Measurements from ENCODE around the gene ELN. TPM values are rescaled to one million over a fixed set of nuclear protein-coding genes. Genes with fewer than 3 reads are reported as not detected.
"Not testable (repeated sequence)": the region's sequence is repeated elsewhere in the genome, so short reads cannot be mapped to it uniquely, and the experiment has no call there.

The ELN gene
- total RNA-seq, 1 donor from 2014 or later = not detected

- Mint-ChIP-seq H3K27me3 (peaks cover 27% of the 10 kb centered on the region), H3K36me3 (ENCODE audit: low read depth) (no peaks in the 10 kb centered on the region), H3K9me3 (no peaks in the 10 kb centered on the region), H3K4me3 (no peak overlapping the region), H3K4me1 (peaks cover 3% of the 10 kb centered on the region), H3K27ac (no peak overlapping the region)
- no peak for DNase-seq
- intact Hi-C loops (cut with micrococcal nuclease) = no loop called here
Observed at GRCh38 chr7:74033372-74034311, 5.7 kb downstream of the ELN start.

- intact Hi-C loops (cut with micrococcal nuclease) = no loop called here
- no peaks in the 10 kb centered on the region for H3K27me3 Mint-ChIP-seq
- H3K27ac Mint-ChIP-seq = no peak overlapping the region
- H3K4me1 Mint-ChIP-seq = no peaks in the 10 kb centered on the region
- no peak for DNase-seq
- no peaks in the 10 kb centered on the region for H3K36me3 Mint-ChIP-seq (ENCODE audit: low read depth)
- no peaks in the 10 kb centered on the region for H3K9me3 Mint-ChIP-seq
- no peak overlapping the region for H3K4me3 Mint-ChIP-seq
Observed at GRCh38 chr7:74037609-74038008, 9.6 kb downstream of the ELN start.

- intact Hi-C loops (cut with micrococcal nuclease) = no loop called here
- no peaks in the 10 kb centered on the region for H3K4me1 Mint-ChIP-seq
- no peaks in the 10 kb centered on the region for H3K9me3 Mint-ChIP-seq
- H3K36me3 Mint-ChIP-seq (ENCODE audit: low read depth) = no peaks in the 10 kb centered on the region
- no peaks in the 10 kb centered on the region for H3K27me3 Mint-ChIP-seq
- no peak overlapping the region for H3K4me3 Mint-ChIP-seq
- H3K27ac Mint-ChIP-seq = no peak overlapping the region
- no peak for DNase-seq
Observed at GRCh38 chr7:74038194-74038961, 10.4 kb downstream of the ELN start.

GRCh38 chr7:74039337-74039736 lies 11.4 kb downstream of the ELN start:
- Mint-ChIP-seq H3K4me1 (no peaks in the 10 kb centered on the region), H3K4me3 (no peak overlapping the region), H3K36me3 (ENCODE audit: low read depth) (no peaks in the 10 kb centered on the region), H3K27ac (no peak overlapping the region), H3K9me3 (no peaks in the 10 kb centered on the region), H3K27me3 (no peaks in the 10 kb centered on the region)
- intact Hi-C loops (cut with micrococcal nuclease) = no loop called here
- no peak for DNase-seq

GRCh38 chr7:74040101-74040790 lies 12.3 kb downstream of the ELN start:
- no peak overlapping the region for H3K4me3 Mint-ChIP-seq
- intact Hi-C loops (cut with micrococcal nuclease) = no loop called here
- H3K36me3 Mint-ChIP-seq (ENCODE audit: low read depth) = no peaks in the 10 kb centered on the region
- H3K27me3 Mint-ChIP-seq = no peaks in the 10 kb centered on the region
- H3K27ac Mint-ChIP-seq = no peak overlapping the region
- no peaks in the 10 kb centered on the region for H3K4me1 Mint-ChIP-seq
- DNase-seq = no peak
- no peaks in the 10 kb centered on the region for H3K9me3 Mint-ChIP-seq

GRCh38 chr7:74040791-74041520 lies 13.0 kb downstream of the ELN start:
- DNase-seq = no peak
- H3K36me3 Mint-ChIP-seq (ENCODE audit: low read depth) = no peaks in the 10 kb centered on the region
- H3K4me3 Mint-ChIP-seq = no peak overlapping the region
- no peaks in the 10 kb centered on the region for H3K9me3 Mint-ChIP-seq
- intact Hi-C loops (cut with micrococcal nuclease) = no loop called here
- no peak overlapping the region for H3K27ac Mint-ChIP-seq
- H3K4me1 Mint-ChIP-seq = no peaks in the 10 kb centered on the region
- no peaks in the 10 kb centered on the region for H3K27me3 Mint-ChIP-seq

GRCh38 chr7:74042746-74043522 lies 15.0 kb downstream of the ELN start:
- H3K9me3 Mint-ChIP-seq = no peaks in the 10 kb centered on the region
- no peak overlapping the region for H3K4me3 Mint-ChIP-seq
- no peaks in the 10 kb centered on the region for H3K36me3 Mint-ChIP-seq (ENCODE audit: low read depth)
- no peak for DNase-seq
- H3K27me3 Mint-ChIP-seq = no peaks in the 10 kb centered on the region
- H3K4me1 Mint-ChIP-seq = no peaks in the 10 kb centered on the region
- intact Hi-C loops (cut with micrococcal nuclease) = no loop called here
- H3K27ac Mint-ChIP-seq = no peak overlapping the region

- Mint-ChIP-seq H3K4me3 (no peak overlapping the region), H3K36me3 (ENCODE audit: low read depth) (no peaks in the 10 kb centered on the region), H3K9me3 (no peaks in the 10 kb centered on the region), H3K27ac (no peak overlapping the region), H3K27me3 (no peaks in the 10 kb centered on the region), H3K4me1 (no peaks in the 10 kb centered on the region)
- no peak for DNase-seq
- intact Hi-C loops (cut with micrococcal nuclease) = no loop called here
Observed at GRCh38 chr7:74043523-74043951, 15.6 kb downstream of the ELN start.

GRCh38 chr7:74044366-74045350 lies 16.7 kb downstream of the ELN start:
- no peaks in the 10 kb centered on the region for H3K9me3 Mint-ChIP-seq
- intact Hi-C loops (cut with micrococcal nuclease) = no loop called here
- no peaks in the 10 kb centered on the region for H3K27me3 Mint-ChIP-seq
- H3K4me1 Mint-ChIP-seq = no peaks in the 10 kb centered on the region
- H3K4me3 Mint-ChIP-seq = no peak overlapping the region
- no peak for DNase-seq
- no peaks in the 10 kb centered on the region for H3K36me3 Mint-ChIP-seq (ENCODE audit: low read depth)
- H3K27ac Mint-ChIP-seq = no peak overlapping the region

- H3K4me1 Mint-ChIP-seq; H3K9me3 Mint-ChIP-seq; H3K36me3 Mint-ChIP-seq (ENCODE audit: low read depth); DNase-seq; intact Hi-C loops (cut with micrococcal nuclease); H3K27me3 Mint-ChIP-seq; H3K4me3 Mint-ChIP-seq; H3K27ac Mint-ChIP-seq: not testable (repeated sequence)
Observed at GRCh38 chr7:74046581-74046980, 18.6 kb downstream of the ELN start.

GRCh38 chr7:74047804-74048380 lies 19.9 kb downstream of the ELN start:
- Mint-ChIP-seq H3K27ac (no peak overlapping the region), H3K9me3 (no peaks in the 10 kb centered on the region), H3K36me3 (ENCODE audit: low read depth) (no peaks in the 10 kb centered on the region), H3K4me3 (no peak overlapping the region), H3K27me3 (no peaks in the 10 kb centered on the region), H3K4me1 (no peaks in the 10 kb centered on the region)
- intact Hi-C loops (cut with micrococcal nuclease) = no loop called here
- no peak for DNase-seq

Data from activated CD4-positive, alpha-beta T cell treated with anti-CD3 and anti-CD28 coated beads, Interleukin-2, amount 10 ng/mL, durations not matched to agents 24 days and 14 days (primary cell).